ENCODE data around the gene MAGI2. TPM values are rescaled to one million over a fixed set of nuclear protein-coding genes. Genes with fewer than 3 reads are reported as not detected.

Gene MAGI2
- total and polyA plus RNA-seq, 2 of the 13 experiments (the other 11 are each of a cell fraction or from before 2014, with no cell fraction given): 1.5 to 3.8 TPM

DNA sequence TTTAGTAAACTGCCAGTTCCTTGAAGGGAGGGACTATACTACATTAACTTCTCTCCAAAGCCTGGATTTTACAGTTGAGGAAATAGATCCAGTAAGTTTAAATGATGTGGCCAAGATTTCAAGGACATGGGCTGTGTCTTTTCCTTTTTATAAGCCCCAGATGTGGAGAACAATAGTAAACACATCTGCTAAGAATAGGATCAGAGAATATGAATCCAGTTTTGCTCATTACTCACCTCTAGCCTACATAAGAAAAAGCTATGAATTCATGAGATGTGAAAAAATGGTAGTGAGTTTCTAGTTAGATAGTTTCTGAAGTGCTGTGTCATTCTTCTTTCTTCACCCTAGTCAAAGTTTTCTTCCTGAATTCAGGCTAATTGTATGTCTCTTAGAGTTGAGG, 38.6 kb downstream of the MAGI2 start (continued):
- TF ChIP-seq, protein P1, sequence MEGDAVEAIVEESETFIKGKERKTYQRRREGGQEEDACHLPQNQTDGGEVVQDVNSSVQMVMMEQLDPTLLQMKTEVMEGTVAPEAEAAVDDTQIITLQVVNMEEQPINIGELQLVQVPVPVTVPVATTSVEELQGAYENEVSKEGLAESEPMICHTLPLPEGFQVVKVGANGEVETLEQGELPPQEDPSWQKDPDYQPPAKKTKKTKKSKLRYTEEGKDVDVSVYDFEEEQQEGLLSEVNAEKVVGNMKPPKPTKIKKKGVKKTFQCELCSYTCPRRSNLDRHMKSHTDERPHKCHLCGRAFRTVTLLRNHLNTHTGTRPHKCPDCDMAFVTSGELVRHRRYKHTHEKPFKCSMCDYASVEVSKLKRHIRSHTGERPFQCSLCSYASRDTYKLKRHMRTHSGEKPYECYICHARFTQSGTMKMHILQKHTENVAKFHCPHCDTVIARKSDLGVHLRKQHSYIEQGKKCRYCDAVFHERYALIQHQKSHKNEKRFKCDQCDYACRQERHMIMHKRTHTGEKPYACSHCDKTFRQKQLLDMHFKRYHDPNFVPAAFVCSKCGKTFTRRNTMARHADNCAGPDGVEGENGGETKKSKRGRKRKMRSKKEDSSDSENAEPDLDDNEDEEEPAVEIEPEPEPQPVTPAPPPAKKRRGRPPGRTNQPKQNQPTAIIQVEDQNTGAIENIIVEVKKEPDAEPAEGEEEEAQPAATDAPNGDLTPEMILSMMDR (CRISPR knock-in tag; IDR thresholded peaks at IDR 0.05): no peak
- TF ChIP-seq TEAD2 (CRISPR knock-in tag; IDR thresholded peaks at IDR 0.05) (no peak), ZNF30 (CRISPR knock-in tag; IDR thresholded peaks at IDR 0.05) (no peak)

DNA sequence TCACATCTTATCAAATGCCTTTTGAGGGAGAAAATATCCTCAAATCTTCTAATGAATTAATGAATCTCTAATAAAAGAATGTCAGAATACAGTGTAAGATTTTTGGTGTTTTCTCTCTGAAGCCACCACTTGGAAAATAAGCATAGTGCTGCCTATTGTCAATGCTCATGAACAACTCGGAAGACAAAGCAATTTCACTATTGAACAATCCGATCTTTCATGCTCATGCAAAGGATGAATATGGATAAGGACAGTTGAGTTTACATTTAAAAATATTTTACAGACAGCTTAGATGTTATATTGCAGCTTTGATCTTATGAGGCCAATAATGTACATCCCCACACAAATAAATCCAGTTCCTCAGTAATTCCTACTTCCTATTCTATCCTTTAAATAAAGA, 40.6 kb downstream of the MAGI2 start:
- H3K79me2 ChIP-seq (ENCODE audit: insufficient read depth, low read length): no peaks in the 10 kb centered on the region
- H3K9ac ChIP-seq (ENCODE audit: insufficient read depth, low read depth, low read length): no peak overlapping the region
- in situ Hi-C loops (cut with HindIII; ENCODE audit: extremely low pct_ligation_motif_present, low pct_unique_long_range_greater_than_20kb): no loop called here
- H3K4me1 ChIP-seq (ENCODE audit: insufficient read depth, low read length): no peaks in the 10 kb centered on the region
- ChIA-PET POLR2A (no interaction called here), CTCF (ENCODE audit: low intra/inter-chr PET ratio, low total read pairs) (no interaction called here)
- H4K20me1 ChIP-seq (ENCODE audit: insufficient read depth, low read length): no peaks in the 10 kb centered on the region
- DNase-seq (ENCODE audit: low spot score) (no peak), FAIRE-seq (no peak), ATAC-seq (no peak)
- no peak overlapping the region for H3K27ac ChIP-seq (ENCODE audit: extremely low read length, insufficient read depth, low read length)
- H3K4me2 ChIP-seq (ENCODE audit: low read depth, low read length): no peak overlapping the region
- H3K9me3 ChIP-seq (ENCODE audit: low read length): no peaks in the 10 kb centered on the region
- no peak overlapping the region for H2AFZ ChIP-seq (ENCODE audit: low read length)
- H3K27me3 ChIP-seq (ENCODE audit: control insufficient read depth in 1 of 2, insufficient read depth in 2 of 2, low read length in 2 of 2): no peaks in the 10 kb centered on the region
- intact Hi-C loops (cut with micrococcal nuclease; ENCODE audit: unreplicated experiment): no loop called here
- 90% methylated on average over 2 of the region's 2 CpGs for WGBS (ENCODE audit: low lambda C conversion rate)
- no TSS peak for BruUV-seq (replicated peaks)
- no peak overlapping the region for H3K4me3 ChIP-seq (replicated peaks in 1 of 3; ENCODE audit: insufficient read depth in 1 of 3, low read depth in 2 of 3, low read length in 3 of 3)
- TF ChIP-seq ZNF546 (CRISPR knock-in tag; conservative IDR thresholded peaks at IDR 0.05): no peak
- no peak for TF ChIP-seq CBX1 (IDR thresholded peaks at IDR 0.05; ENCODE audit: low read depth)
- no peak for TF ChIP-seq ZNF543 (CRISPR knock-in tag; IDR thresholded peaks at IDR 0.05)
- TF ChIP-seq, protein P2, sequence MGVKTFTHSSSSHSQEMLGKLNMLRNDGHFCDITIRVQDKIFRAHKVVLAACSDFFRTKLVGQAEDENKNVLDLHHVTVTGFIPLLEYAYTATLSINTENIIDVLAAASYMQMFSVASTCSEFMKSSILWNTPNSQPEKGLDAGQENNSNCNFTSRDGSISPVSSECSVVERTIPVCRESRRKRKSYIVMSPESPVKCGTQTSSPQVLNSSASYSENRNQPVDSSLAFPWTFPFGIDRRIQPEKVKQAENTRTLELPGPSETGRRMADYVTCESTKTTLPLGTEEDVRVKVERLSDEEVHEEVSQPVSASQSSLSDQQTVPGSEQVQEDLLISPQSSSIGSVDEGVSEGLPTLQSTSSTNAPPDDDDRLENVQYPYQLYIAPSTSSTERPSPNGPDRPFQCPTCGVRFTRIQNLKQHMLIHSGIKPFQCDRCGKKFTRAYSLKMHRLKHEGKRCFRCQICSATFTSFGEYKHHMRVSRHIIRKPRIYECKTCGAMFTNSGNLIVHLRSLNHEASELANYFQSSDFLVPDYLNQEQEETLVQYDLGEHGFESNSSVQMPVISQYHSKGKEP (CRISPR knock-in tag; IDR thresholded peaks at IDR 0.05): no peak
- TF ChIP-seq FOXP1 (IDR thresholded peaks at IDR 0.05): no peak
- no peak for TF ChIP-seq FOXP1 (CRISPR knock-in tag; IDR thresholded peaks at IDR 0.05)
- TF ChIP-seq, protein P3, sequence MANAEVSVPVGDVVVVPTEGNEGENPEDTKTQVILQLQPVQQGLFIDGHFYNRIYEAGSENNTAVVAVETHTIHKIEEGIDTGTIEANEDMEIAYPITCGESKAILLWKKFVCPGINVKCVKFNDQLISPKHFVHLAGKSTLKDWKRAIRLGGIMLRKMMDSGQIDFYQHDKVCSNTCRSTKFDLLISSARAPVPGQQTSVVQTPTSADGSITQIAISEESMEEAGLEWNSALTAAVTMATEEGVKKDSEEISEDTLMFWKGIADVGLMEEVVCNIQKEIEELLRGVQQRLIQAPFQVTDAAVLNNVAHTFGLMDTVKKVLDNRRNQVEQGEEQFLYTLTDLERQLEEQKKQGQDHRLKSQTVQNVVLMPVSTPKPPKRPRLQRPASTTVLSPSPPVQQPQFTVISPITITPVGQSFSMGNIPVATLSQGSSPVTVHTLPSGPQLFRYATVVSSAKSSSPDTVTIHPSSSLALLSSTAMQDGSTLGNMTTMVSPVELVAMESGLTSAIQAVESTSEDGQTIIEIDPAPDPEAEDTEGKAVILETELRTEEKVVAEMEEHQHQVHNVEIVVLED (CRISPR knock-in tag; IDR thresholded peaks at IDR 0.05; ENCODE audit: borderline replicate concordance): no peak
- TF ChIP-seq ZFP62 (CRISPR knock-in tag; IDR thresholded peaks at IDR 0.05): no peak
- TF ChIP-seq POLR2G (IDR thresholded peaks at IDR 0.05; ENCODE audit: low read depth, low read length): no peak
- TF ChIP-seq RFXANK (CRISPR knock-in tag; IDR thresholded peaks at IDR 0.05): no peak
- no peak for TF ChIP-seq SRF (IDR thresholded peaks at IDR 0.05; ENCODE audit: low read depth, low read length)
- TF ChIP-seq ZNF121 (CRISPR knock-in tag; IDR thresholded peaks at IDR 0.05): no peak
- TF ChIP-seq SNAPC2 (CRISPR knock-in tag; IDR thresholded peaks at IDR 0.05): no peak
- no peaks in the 10 kb centered on the region for H3K36me3 ChIP-seq (replicated peaks in 1 of 2; ENCODE audit: control insufficient read depth in 1 of 2, insufficient read depth in 2 of 2, low read length in 2 of 2)
